Lower lobe of right lung (tissue), 2 donors: Measurements from ENCODE around the gene MYO5A. TPM values are rescaled to one million over a fixed set of nuclear protein-coding genes. Genes with fewer than 3 reads are reported as not detected.

Experiments
- ATAC-seq, 2 donors: fragments of 200-7000 bp; cut with Tn5 transposase; one replicate each; pipeline ENCODE4 v1.9.1; 2020 to 2022; ENCODE audit warnings: mild to moderate bottlenecking in 2 of 2, moderate library complexity in 2 of 2
- DNase-seq: peaks from one replicate; pipeline ENCODE4 v3.0.0-alpha.2; 2020
- H3K27ac ChIP-seq: fragments of 200-600 bp; one replicate; pipeline ENCODE4 v1.8.0; 2022
- H3K27me3 ChIP-seq: fragments of 200-600 bp; one replicate; pipeline ENCODE4 v1.8.0; 2022; ENCODE audit warnings: low read depth
- H3K36me3 ChIP-seq: fragments of 200-600 bp; one replicate; pipeline ENCODE4 v1.8.0; 2022; ENCODE audit warnings: mild to moderate bottlenecking
- H3K4me1 ChIP-seq: fragments of 200-600 bp; one replicate; pipeline ENCODE4 v1.8.0; 2022
- H3K4me3 ChIP-seq: fragments of 200-600 bp; one replicate; pipeline ENCODE4 v1.8.0; 2022; ENCODE audit warnings: mild to moderate bottlenecking
- H3K9me3 ChIP-seq: fragments of 200-600 bp; one replicate; pipeline ENCODE4 v1.8.0; 2022
- intact Hi-C: fragments of 100-400 bp; cut with DNase I; formaldehyde crosslinking; loops from one replicate; pipeline ENCODE4 v1.11.0; 2022
- total RNA-seq: library from RNA; stranded (reverse); fragmentation: NEBNext Ultra II Directional; extraction: Animal tissue kit (Norgen Biotek cat#: 25700); gene quantifications from one replicate; pipeline ENCODE4 v1.2.1, GENCODE V29; 2021
- TF ChIP-seq, protein P1 (sequence below): fragments of 200-600 bp; IDR thresholded peaks from one replicate; pipeline ENCODE4 v1.8.0; 2022; ENCODE audit warnings: antibody characterized with exemption, mild to moderate bottlenecking
- donor health status: DM: no; HTN: yes; CAD: no; lungs with severe emphysema.

The MYO5A gene
- total RNA-seq, 1 donor from 2014 or later = 36.1 TPM

DNA sequence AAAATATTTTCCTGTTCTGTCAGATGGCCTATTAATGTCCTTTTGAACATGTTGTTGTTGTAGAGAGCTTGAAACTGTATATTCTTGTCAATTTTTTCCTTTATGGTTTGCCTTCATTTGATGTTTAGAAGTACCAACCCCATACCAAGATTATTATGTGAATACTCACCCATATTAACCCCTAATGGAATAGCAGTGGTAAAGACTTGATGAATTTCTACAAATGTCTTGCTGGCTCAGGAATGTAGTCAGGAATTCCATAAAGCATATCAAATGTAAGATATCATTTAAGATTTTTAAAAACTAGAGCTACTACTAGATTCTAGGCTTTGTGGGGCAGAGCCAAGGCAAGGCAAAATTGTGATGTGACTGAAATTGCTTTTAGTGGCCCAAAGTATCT lies 30.0 kb downstream of the MYO5A start:
- intact Hi-C loops = no loop called here
- DNase-seq = no peak

DNA sequence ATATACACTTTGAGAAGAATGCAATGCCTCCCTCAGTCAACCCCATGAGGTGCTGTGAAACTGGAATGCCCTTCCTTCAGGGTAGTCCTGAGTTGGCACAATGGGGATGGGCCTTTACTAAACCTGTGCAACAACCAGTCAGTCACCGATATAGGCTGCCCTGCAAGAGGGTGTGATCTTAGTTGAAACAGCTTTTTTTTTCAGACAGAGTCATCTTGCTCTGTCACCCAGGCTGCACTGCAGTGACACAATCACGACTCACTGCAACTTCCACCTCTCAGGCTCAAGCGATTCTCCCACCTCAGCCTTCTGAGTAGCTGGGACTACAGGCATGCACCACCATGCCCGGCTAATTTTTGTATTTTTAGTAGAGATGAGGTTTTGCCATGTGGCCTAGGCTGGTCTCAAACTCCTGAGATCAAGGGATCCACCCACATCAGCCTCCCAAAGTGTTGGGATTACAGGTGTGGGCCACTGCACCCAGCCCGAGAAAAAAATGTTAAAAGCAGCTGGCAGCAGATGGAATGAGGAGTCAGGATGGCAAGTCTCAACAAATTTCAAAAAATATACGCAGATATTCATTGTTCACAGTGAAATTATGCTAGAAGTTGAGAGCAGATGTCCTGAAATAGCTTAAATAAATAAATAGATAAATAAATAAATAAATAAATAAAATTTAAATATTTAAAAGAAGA lies 31.8 kb downstream of the MYO5A start:
- no peaks in the 10 kb centered on the region for H3K36me3 ChIP-seq
- H3K9me3 ChIP-seq = no peaks in the 10 kb centered on the region
- intact Hi-C loops = no loop called here
- H3K27ac ChIP-seq = no peak overlapping the region
- no peaks in the 10 kb centered on the region for H3K27me3 ChIP-seq
- ATAC-seq = no peak
- DNase-seq = no peak
- TF ChIP-seq, protein P1, sequence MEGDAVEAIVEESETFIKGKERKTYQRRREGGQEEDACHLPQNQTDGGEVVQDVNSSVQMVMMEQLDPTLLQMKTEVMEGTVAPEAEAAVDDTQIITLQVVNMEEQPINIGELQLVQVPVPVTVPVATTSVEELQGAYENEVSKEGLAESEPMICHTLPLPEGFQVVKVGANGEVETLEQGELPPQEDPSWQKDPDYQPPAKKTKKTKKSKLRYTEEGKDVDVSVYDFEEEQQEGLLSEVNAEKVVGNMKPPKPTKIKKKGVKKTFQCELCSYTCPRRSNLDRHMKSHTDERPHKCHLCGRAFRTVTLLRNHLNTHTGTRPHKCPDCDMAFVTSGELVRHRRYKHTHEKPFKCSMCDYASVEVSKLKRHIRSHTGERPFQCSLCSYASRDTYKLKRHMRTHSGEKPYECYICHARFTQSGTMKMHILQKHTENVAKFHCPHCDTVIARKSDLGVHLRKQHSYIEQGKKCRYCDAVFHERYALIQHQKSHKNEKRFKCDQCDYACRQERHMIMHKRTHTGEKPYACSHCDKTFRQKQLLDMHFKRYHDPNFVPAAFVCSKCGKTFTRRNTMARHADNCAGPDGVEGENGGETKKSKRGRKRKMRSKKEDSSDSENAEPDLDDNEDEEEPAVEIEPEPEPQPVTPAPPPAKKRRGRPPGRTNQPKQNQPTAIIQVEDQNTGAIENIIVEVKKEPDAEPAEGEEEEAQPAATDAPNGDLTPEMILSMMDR = no peak
- H3K4me1 ChIP-seq = no peaks in the 10 kb centered on the region
- H3K4me3 ChIP-seq = no peak overlapping the region

More for the DNA sequence above, 30.0 kb downstream of the MYO5A start:
- TF ChIP-seq, protein P1 = no peak
- H3K27me3 ChIP-seq = no peaks in the 10 kb centered on the region
- H3K36me3 ChIP-seq = no peaks in the 10 kb centered on the region
- H3K4me1 ChIP-seq = no peaks in the 10 kb centered on the region
- H3K4me3 ChIP-seq = no peak overlapping the region
- H3K9me3 ChIP-seq = no peaks in the 10 kb centered on the region
- no peak for ATAC-seq
- H3K27ac ChIP-seq = no peak overlapping the region

DNA sequence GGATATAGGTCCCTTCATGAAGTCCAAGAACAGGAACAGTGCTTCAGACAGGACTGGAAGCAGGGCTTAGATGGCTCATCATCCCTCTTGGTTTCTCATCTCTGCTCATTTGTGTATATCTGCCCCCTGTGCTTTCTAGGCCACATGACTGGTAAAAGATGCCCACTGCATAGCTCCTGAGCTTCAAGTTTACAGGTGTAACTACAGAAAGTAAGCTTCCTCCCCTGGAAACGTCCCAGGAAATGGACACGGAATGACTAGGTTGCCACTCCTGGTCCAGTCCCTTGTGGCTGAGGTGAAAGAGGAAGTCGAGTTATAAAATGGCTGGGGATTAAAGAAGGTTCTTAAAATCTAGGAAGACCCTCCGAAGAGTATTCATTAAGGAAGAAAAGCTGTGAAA lies 32.5 kb downstream of the MYO5A start:
- TF ChIP-seq, protein P1 = no peak
- Histone ChIP-seq H3K27ac (no peak overlapping the region), H3K36me3 (no peaks in the 10 kb centered on the region), H3K4me1 (no peaks in the 10 kb centered on the region), H3K9me3 (no peaks in the 10 kb centered on the region), H3K27me3 (no peaks in the 10 kb centered on the region), H3K4me3 (no peak overlapping the region)
- ATAC-seq (no peak), DNase-seq (no peak)
- intact Hi-C loops = no loop called here

DNA sequence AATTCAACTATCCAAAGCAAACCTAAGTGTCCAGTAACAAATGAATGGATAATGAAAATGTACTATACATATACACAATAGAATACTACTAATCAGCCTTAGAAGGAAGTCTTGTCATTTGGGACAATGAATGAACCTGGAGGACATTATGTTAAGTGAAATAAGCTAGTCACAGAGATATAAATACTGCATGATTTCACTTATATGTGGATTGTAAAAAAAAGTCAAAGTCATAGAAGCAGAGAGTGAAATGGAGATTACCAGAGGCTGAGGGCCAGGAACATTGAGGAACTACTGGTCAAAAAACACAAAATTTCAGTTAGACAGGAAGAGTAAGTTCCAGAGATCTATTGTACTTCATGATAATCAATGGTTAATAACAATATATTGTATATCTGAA lies 33.6 kb downstream of the MYO5A start:
- intact Hi-C loops = no loop called here
- TF ChIP-seq, protein P1 = no peak
- ATAC-seq (no peak), DNase-seq (no peak)
- Histone ChIP-seq H3K4me3 (no peak overlapping the region), H3K9me3 (no peaks in the 10 kb centered on the region), H3K27ac (no peak overlapping the region), H3K36me3 (no peaks in the 10 kb centered on the region), H3K27me3 (no peaks in the 10 kb centered on the region), H3K4me1 (no peaks in the 10 kb centered on the region)

DNA sequence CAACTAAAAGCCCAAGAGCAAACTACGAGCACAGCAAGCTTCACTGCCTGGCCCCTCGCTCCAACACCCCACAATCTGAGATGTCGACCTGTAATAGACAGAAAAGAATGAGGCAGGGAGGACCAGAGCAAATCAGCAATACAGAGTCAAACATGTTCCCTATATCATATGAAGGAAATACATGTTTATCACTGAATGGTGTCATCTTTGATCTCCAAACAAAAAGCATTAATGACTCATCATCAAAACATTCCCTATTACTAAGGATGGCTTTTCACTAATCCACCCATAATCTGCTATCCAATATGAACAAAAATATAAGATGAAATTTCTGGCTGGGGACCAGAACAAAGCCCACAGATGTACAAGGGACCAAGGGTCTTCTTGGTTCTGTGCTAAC lies 34.7 kb downstream of the MYO5A start:
- no peak for ATAC-seq
- H3K4me1 ChIP-seq = no peaks in the 10 kb centered on the region
- intact Hi-C loops = no loop called here

More for the DNA sequence above, 34.7 kb downstream of the MYO5A start:
- Histone ChIP-seq H3K9me3 (no peaks in the 10 kb centered on the region), H3K4me3 (no peak overlapping the region), H3K36me3 (no peaks in the 10 kb centered on the region), H3K27me3 (no peaks in the 10 kb centered on the region), H3K27ac (no peak overlapping the region)
- TF ChIP-seq, protein P1 = no peak
- DNase-seq = no peak
